Measurements from ENCODE around the gene PBX4. TPM values are rescaled to one million over a fixed set of nuclear protein-coding genes. Genes with fewer than 3 reads are reported as not detected.

PBX4 gene
- total and polyA plus RNA-seq, 8 donors = 2.0 to 60.7 (median 4.9) TPM; not detected in 1

DNA sequence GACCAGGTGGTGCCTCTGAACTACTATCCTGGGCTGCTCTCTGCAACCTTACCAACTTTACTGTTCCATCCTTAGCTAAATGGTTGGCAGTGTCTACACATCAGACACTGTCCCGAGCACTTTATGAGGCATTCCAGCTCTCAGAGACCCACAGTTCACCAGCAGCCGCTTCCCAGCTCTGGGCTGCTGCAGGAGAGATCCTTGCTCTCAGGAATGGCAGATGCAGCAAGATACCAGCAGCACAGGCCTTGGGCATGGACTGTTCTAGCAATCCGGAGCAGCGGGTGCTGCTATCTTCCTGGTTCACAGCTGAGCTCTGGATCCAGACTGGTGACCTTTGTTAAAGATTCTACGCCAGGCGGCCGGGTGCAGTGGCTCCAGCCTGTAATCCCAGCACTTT lies 12.9 kb upstream of the PBX4 start:
- peak in 1 of 2 donors; percentile 3 for DNase-seq
- Histone ChIP-seq H3K4me1 (peaks cover 13 to 28% (median 26%) of the 10 kb centered on the region in 4 donors), H3K4me3 (no peak overlapping the region), H3K27ac (no peak overlapping the region), H3K36me3 (peaks cover 12 to 66% (median 52%) of the 10 kb centered on the region in 4 donors), H3K9me3 (no peaks in the 10 kb centered on the region), H3K27me3 (peaks cover 0 to 21% (median 0%) of the 10 kb centered on the region in 3 donors)
- TF ChIP-seq POLR2AphosphoS5 (IDR thresholded peaks at IDR 0.05) (no peak), POLR2A (IDR thresholded peaks at IDR 0.05) (no peak), CTCF (IDR thresholded peaks at IDR 0.05) (no peak), EP300 (IDR thresholded peaks at IDR 0.05) (no peak)
- WGBS, 5 donors = 80 to 90% (median 88%) methylated on average over 7 of the region's 7 CpGs
- intact Hi-C loops (cut with DNase I; ENCODE audit: low total_unique reads) = no loop called here

GRCh38 chr19:19630426-19630825 lies 11.9 kb upstream of the PBX4 start:
- H3K36me3 ChIP-seq = peaks cover 12 to 57% (median 43%) of the 10 kb centered on the region in 4 donors
- no peaks in the 10 kb centered on the region for H3K9me3 ChIP-seq
- H3K27ac ChIP-seq = no peak overlapping the region
- 87 to 100% (median 97%) methylated on average over 2 of the region's 2 CpGs for WGBS, 5 donors
- H3K4me3 ChIP-seq = no peak overlapping the region
- peaks cover 0 to 24% (median 0%) of the 10 kb centered on the region in 3 donors for H3K27me3 ChIP-seq
- peak in 1 of 2 donors; percentile 4 for DNase-seq
- H3K4me1 ChIP-seq = peaks cover 13 to 34% (median 30%) of the 10 kb centered on the region in 4 donors
- TF ChIP-seq POLR2AphosphoS5 (IDR thresholded peaks at IDR 0.05) (no peak), CTCF (IDR thresholded peaks at IDR 0.05) (no peak)
- intact Hi-C loops (cut with DNase I; ENCODE audit: low total_unique reads) = no loop called here

- no peak for DNase-seq
- no peak overlapping the region for H3K4me3 ChIP-seq
- H3K27me3 ChIP-seq = peaks cover 0 to 24% (median 0%) of the 10 kb centered on the region in 3 donors
- 97 to 99% (median 98%) methylated on average over 6 to 11 of the region's 11 CpGs for WGBS, 5 donors
- H3K4me1 ChIP-seq = peaks cover 13 to 34% (median 30%) of the 10 kb centered on the region in 4 donors
- intact Hi-C loops (cut with DNase I; ENCODE audit: low total_unique reads) = no loop called here
- H3K36me3 ChIP-seq = peaks cover 8 to 53% (median 39%) of the 10 kb centered on the region in 4 donors
- TF ChIP-seq EP300 (IDR thresholded peaks at IDR 0.05) = no peak
- TF ChIP-seq POLR2A (IDR thresholded peaks at IDR 0.05) = no peak
- TF ChIP-seq CTCF (IDR thresholded peaks at IDR 0.05) = no peak
- no peak for TF ChIP-seq POLR2AphosphoS5 (IDR thresholded peaks at IDR 0.05)
- no peaks in the 10 kb centered on the region for H3K9me3 ChIP-seq
- H3K27ac ChIP-seq = no peak overlapping the region
Measured at GRCh38 chr19:19630062-19630414, 11.6 kb upstream of the PBX4 start.

- peak overlapping the region; percentile 79 to 95 (median 88) for H3K27ac ChIP-seq
- H3K4me1 ChIP-seq = peaks cover 13 to 34% (median 30%) of the 10 kb centered on the region in 4 donors
- peaks cover 0 to 24% (median 0%) of the 10 kb centered on the region in 3 donors for H3K27me3 ChIP-seq
- peak overlapping the region; percentile 59 to 71 (median 60) for H3K4me3 ChIP-seq
- TF ChIP-seq POLR2AphosphoS5 (IDR thresholded peaks at IDR 0.05) (peak in 2 of 3 donors; percentile 76 to 79), POLR2A (IDR thresholded peaks at IDR 0.05) (no peak), CTCF (IDR thresholded peaks at IDR 0.05) (no peak)
- WGBS, 5 donors = 5 to 21% (median 8%) methylated on average over 21 to 51 of the region's 51 CpGs
- intact Hi-C loops (cut with DNase I; ENCODE audit: low total_unique reads) = no loop called here
- DNase-seq = peak; percentile 85 to 94
- no peaks in the 10 kb centered on the region for H3K9me3 ChIP-seq
- H3K36me3 ChIP-seq = peaks cover 0 to 49% (median 34%) of the 10 kb centered on the region in 4 donors
Measured at GRCh38 chr19:19628501-19629134, 10.1 kb upstream of the PBX4 start.

Data from stomach (tissue), 9 donors.